HUDEP-2 (cell line): ENCODE measurements around the gene IGSF5.
"Not testable (repeated sequence)": the region's sequence is repeated elsewhere in the genome, so short reads cannot be mapped to it uniquely, and the experiment has no call there.

Source experiments
- DNase-seq, 76 experiments: peaks; one replicate each; lab custom pipeline; 2025; ENCODE audit not compliant: unreplicated experiment in 76 of 76; lab: John Stamatoyannopoulos, UW

Gene IGSF5

GRCh38 chr21:39737376-39738000 is 7.5 kb upstream of the IGSF5 start:
- DNase-seq, result no peak

- DNase-seq, result no peak
These were observed 6.4 kb upstream of the IGSF5 start for GRCh38 chr21:39738566-39738965.

- not testable (repeated sequence) for DNase-seq
These were observed 5.5 kb upstream of the IGSF5 start for GRCh38 chr21:39739531-39739930.

GRCh38 chr21:39742561-39742960 is 2.4 kb upstream of the IGSF5 start:
- DNase-seq, result not testable (repeated sequence)

GRCh38 chr21:39745332-39745731 is 349 bp downstream of the IGSF5 start:
- DNase-seq, result not testable (repeated sequence)

- no peak for DNase-seq
These were observed 5.7 kb downstream of the IGSF5 start for GRCh38 chr21:39750670-39751069.

- DNase-seq, result no peak
These were observed 9.8 kb downstream of the IGSF5 start for GRCh38 chr21:39754811-39755210.

- no peak for DNase-seq
These were observed 11.3 kb downstream of the IGSF5 start for GRCh38 chr21:39756285-39756684.

GRCh38 chr21:39763272-39763970 is 18.4 kb downstream of the IGSF5 start:
- DNase-seq, result no peak

- DNase-seq, result no peak
These were observed 29.2 kb downstream of the IGSF5 start for GRCh38 chr21:39774227-39774626.

GRCh38 chr21:39775816-39776215 is 30.8 kb downstream of the IGSF5 start:
- DNase-seq, result no peak

- no peak for DNase-seq
These were observed 31.6 kb downstream of the IGSF5 start for GRCh38 chr21:39776589-39776988.

GRCh38 chr21:39781331-39781730 is 36.3 kb downstream of the IGSF5 start:
- DNase-seq, result no peak

GRCh38 chr21:39788383-39788782 is 43.4 kb downstream of the IGSF5 start:
- peak in 3 of 76 experiments; percentile 6 to 36 (median 17) for DNase-seq

- no peak for DNase-seq
These were observed 51.5 kb downstream of the IGSF5 start for GRCh38 chr21:39796466-39796865.

GRCh38 chr21:39799178-39799577 is 54.2 kb downstream of the IGSF5 start:
- no peak for DNase-seq

GRCh38 chr21:39800311-39800710 is 55.3 kb downstream of the IGSF5 start:
- no peak for DNase-seq

GRCh38 chr21:39802217-39802616 is 57.2 kb downstream of the IGSF5 start:
- no peak for DNase-seq

- no peak for DNase-seq
These were observed 58.4 kb downstream of the IGSF5 start for GRCh38 chr21:39803393-39803792.

GRCh38 chr21:39804240-39804639 is 59.3 kb downstream of the IGSF5 start:
- DNase-seq, result no peak

- DNase-seq, result no peak
These were observed 61.0 kb downstream of the IGSF5 start for GRCh38 chr21:39805983-39806382.

GRCh38 chr21:39807738-39808137 is 62.8 kb downstream of the IGSF5 start:
- DNase-seq, result no peak
